SK-N-SH treated with all-trans-retinoic acid at 6 μM for 48 hours (cell line): Measurements from ENCODE around the gene DENND1B.

Experiments used
- ATAC-seq: fragments of 200-7000 bp; cut with Tn5 transposase; 3 replicates; pipeline ENCODE4 v1.9.1; 2020; ENCODE audit warnings: mild to moderate bottlenecking, moderate library complexity
- ARNTL ChIP-seq: fragments of 450-650 bp; formaldehyde crosslinking; IDR thresholded peaks from 2 replicates; pipeline ENCODE4 v1.5.0; 2020; ENCODE audit warnings: low read depth, mild to moderate bottlenecking, moderate library complexity, borderline replicate concordance
- BACH2 ChIP-seq: fragments of 250-450 bp; sonication (Bioruptor Pico); IDR thresholded peaks from 2 replicates; pipeline ENCODE4 v1.9.0; 2021; ENCODE audit warnings: mild to moderate bottlenecking, borderline replicate concordance
- CSDC2 ChIP-seq: fragments of 250-450 bp; sonication (Bioruptor Pico); IDR thresholded peaks from 2 replicates; pipeline ENCODE4 v1.5.0; 2020; ENCODE audit warnings: mild to moderate bottlenecking, moderate library complexity
- ESRRG ChIP-seq: fragments of 250-450 bp; sonication (Bioruptor Pico); IDR thresholded peaks from 2 replicates; pipeline ENCODE4 v1.6.1; 2021; ENCODE audit warnings: mild to moderate bottlenecking
- OSR1 ChIP-seq: fragments of 250-450 bp; sonication (Bioruptor Pico); IDR thresholded peaks from 2 replicates; pipeline ENCODE4 v1.8.0; 2022; ENCODE audit warnings: moderate library complexity, mild to moderate bottlenecking, inconsistent platforms
- PPARA ChIP-seq: fragments of 250-450 bp; sonication (Bioruptor Pico); IDR thresholded peaks from 2 replicates; pipeline ENCODE4 v1.5.0; 2020; ENCODE audit warnings: mild to moderate bottlenecking, borderline replicate concordance
- RARB ChIP-seq: fragments of 250-450 bp; sonication (Bioruptor Pico); IDR thresholded peaks from 2 replicates; pipeline ENCODE4 v1.8.0; 2021; ENCODE audit warnings: mild to moderate bottlenecking, moderate library complexity
- SNAI2 ChIP-seq: fragments of 250-450 bp; sonication (Bioruptor Pico); IDR thresholded peaks from 2 replicates; pipeline ENCODE4 v1.5.0; 2020; ENCODE audit warnings: mild to moderate bottlenecking, moderate library complexity
- TCF4 ChIP-seq: fragments of 250-450 bp; sonication (Bioruptor Pico); IDR thresholded peaks from 2 replicates; pipeline ENCODE4 v1.8.0; 2021; ENCODE audit warnings: mild to moderate bottlenecking, moderate library complexity, borderline replicate concordance
- TOX ChIP-seq: fragments of 250-450 bp; sonication (Bioruptor Pico); IDR thresholded peaks from 2 replicates; pipeline ENCODE4 v1.8.0; 2021; ENCODE audit warnings: mild to moderate bottlenecking, moderate library complexity, borderline replicate concordance
- ZC3H10 ChIP-seq: fragments of 250-450 bp; sonication (Bioruptor Pico); IDR thresholded peaks from 2 replicates; pipeline ENCODE4 v1.5.1; 2021; ENCODE audit warnings: mild to moderate bottlenecking, moderate library complexity
- ZFP3 ChIP-seq: fragments of 250-450 bp; sonication (Bioruptor Pico); IDR thresholded peaks from 2 replicates; pipeline ENCODE4 v1.5.0; 2020; ENCODE audit warnings: mild to moderate bottlenecking, moderate library complexity
- ZFP30 ChIP-seq: fragments of 450-650 bp; formaldehyde crosslinking; IDR thresholded peaks from 2 replicates; pipeline ENCODE4 v1.5.0; 2022; ENCODE audit warnings: mild to moderate bottlenecking, moderate library complexity
- ZNF565 ChIP-seq: fragments of 450-650 bp; formaldehyde crosslinking; conservative IDR thresholded peaks from 2 replicates; pipeline ENCODE4 v1.5.0; 2020; ENCODE audit warnings: low read depth, mild to moderate bottlenecking, moderate library complexity
- ZNF70 ChIP-seq: fragments of 450-650 bp; formaldehyde crosslinking; IDR thresholded peaks from 2 replicates; pipeline ENCODE4 v1.5.0; 2020; ENCODE audit warnings: mild to moderate bottlenecking, moderate library complexity
- ZNF8 ChIP-seq: fragments of 450-650 bp; formaldehyde crosslinking; IDR thresholded peaks from 2 replicates; pipeline ENCODE4 v1.5.0; 2020; ENCODE audit warnings: mild to moderate bottlenecking, moderate library complexity
- TF ChIP-seq, protein P1 (sequence below): fragments of 250-450 bp; sonication (Bioruptor Pico); IDR thresholded peaks from 2 replicates; pipeline ENCODE4 v1.5.0; 2020; ENCODE audit warnings: mild to moderate bottlenecking, moderate library complexity
- TF ChIP-seq, protein P2 (sequence below): fragments of 250-450 bp; sonication (Bioruptor Pico); IDR thresholded peaks from 2 replicates; pipeline ENCODE4 v1.8.0; 2021; ENCODE audit warnings: low read depth, mild to moderate bottlenecking, moderate library complexity, borderline replicate concordance
- TF ChIP-seq, protein P3 (sequence below): fragments of 250-450 bp; sonication (Bioruptor Pico); IDR thresholded peaks from 2 replicates; pipeline ENCODE4 v1.8.0; 2020; ENCODE audit warnings: mild to moderate bottlenecking, moderate library complexity, borderline replicate concordance
- TF ChIP-seq, protein P4 (sequence below): fragments of 250-450 bp; sonication (Bioruptor Pico); IDR thresholded peaks from 2 replicates; pipeline ENCODE4 v1.5.1; 2020; ENCODE audit warnings: low read depth, mild to moderate bottlenecking, moderate library complexity
- TF ChIP-seq, protein P5 (sequence below): fragments of 250-450 bp; sonication (Bioruptor Pico); IDR thresholded peaks from 2 replicates; pipeline ENCODE4 v1.5.1; 2021; ENCODE audit warnings: mild to moderate bottlenecking, moderate library complexity

Gene DENND1B

DNA sequence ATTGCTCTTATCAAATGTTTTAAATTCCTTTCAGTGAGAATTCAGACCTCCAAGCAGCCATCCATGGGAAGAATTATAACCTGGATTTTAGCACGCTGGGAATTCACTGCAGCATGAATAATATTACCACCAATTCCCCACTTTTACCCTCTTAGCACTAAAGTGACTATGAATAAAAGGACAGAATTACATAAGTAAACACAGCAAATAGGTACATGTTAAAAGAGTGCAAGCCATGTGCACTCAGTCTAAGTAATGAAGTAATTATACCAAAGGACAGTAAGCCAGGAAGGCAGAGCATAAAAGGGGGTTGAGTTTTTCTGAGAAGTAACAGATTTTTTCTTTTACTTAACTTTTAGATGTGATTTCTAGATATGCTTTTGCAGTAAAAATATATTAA, 176.3 kb downstream of the DENND1B start:
- ATAC-seq, result no peak
- TF ChIP-seq TCF4 (CRISPR knock-in tag), result no peak
- TF ChIP-seq ARNTL (CRISPR knock-in tag), result no peak
- TF ChIP-seq RARB (CRISPR knock-in tag), result no peak
- TF ChIP-seq, all 23 proteins: peak for 0

DNA sequence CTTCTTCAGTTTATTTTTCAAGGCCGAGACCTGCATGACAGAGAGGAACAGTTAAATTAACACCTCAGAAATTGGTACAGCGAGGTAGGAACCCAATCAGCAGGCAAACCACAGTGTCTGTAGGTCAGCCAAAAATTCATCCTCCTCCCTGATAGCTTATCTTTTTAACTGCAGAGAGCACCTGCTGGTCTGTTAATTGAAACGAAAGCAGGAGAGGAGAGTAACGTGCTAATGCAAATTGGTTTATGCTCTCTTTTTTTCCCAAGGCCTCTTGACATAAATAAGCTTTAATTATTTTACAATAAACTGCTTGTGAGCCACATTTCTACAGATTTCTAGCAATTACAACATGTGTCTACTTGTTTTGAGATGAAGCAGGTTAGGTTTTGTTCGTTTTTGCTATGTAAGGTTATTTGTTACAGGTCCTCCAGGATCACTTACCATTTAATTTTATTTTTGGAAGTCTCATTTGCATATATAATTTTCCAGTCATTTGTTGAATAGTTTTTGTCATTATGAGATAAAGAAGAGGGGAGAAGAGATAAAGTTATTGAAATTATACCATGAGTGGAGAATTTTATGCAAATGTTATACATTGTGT, 179.9 kb downstream of the DENND1B start:
- ATAC-seq, result no peak
- TF ChIP-seq, protein P1, sequence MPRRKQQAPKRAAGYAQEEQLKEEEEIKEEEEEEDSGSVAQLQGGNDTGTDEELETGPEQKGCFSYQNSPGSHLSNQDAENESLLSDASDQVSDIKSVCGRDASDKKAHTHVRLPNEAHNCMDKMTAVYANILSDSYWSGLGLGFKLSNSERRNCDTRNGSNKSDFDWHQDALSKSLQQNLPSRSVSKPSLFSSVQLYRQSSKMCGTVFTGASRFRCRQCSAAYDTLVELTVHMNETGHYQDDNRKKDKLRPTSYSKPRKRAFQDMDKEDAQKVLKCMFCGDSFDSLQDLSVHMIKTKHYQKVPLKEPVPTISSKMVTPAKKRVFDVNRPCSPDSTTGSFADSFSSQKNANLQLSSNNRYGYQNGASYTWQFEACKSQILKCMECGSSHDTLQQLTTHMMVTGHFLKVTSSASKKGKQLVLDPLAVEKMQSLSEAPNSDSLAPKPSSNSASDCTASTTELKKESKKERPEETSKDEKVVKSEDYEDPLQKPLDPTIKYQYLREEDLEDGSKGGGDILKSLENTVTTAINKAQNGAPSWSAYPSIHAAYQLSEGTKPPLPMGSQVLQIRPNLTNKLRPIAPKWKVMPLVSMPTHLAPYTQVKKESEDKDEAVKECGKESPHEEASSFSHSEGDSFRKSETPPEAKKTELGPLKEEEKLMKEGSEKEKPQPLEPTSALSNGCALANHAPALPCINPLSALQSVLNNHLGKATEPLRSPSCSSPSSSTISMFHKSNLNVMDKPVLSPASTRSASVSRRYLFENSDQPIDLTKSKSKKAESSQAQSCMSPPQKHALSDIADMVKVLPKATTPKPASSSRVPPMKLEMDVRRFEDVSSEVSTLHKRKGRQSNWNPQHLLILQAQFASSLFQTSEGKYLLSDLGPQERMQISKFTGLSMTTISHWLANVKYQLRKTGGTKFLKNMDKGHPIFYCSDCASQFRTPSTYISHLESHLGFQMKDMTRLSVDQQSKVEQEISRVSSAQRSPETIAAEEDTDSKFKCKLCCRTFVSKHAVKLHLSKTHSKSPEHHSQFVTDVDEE, result no peak
- TF ChIP-seq, protein P2, sequence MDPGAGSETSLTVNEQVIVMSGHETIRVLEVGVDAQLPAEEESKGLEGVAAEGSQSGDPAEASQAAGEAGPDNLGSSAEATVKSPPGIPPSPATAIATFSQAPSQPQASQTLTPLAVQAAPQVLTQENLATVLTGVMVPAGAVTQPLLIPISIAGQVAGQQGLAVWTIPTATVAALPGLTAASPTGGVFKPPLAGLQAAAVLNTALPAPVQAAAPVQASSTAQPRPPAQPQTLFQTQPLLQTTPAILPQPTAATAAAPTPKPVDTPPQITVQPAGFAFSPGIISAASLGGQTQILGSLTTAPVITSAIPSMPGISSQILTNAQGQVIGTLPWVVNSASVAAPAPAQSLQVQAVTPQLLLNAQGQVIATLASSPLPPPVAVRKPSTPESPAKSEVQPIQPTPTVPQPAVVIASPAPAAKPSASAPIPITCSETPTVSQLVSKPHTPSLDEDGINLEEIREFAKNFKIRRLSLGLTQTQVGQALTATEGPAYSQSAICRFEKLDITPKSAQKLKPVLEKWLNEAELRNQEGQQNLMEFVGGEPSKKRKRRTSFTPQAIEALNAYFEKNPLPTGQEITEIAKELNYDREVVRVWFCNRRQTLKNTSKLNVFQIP (CRISPR knock-in tag), result no peak
- TF ChIP-seq ZFP30 (no peak), ZFP3 (CRISPR knock-in tag) (no peak), SNAI2 (no peak), BACH2 (CRISPR knock-in tag) (no peak), ZNF70 (CRISPR knock-in tag) (no peak), PPARA (CRISPR knock-in tag) (no peak), TCF4 (CRISPR knock-in tag) (no peak), ZC3H10 (no peak), RARB (CRISPR knock-in tag) (no peak), CSDC2 (CRISPR knock-in tag) (no peak), OSR1 (CRISPR knock-in tag) (no peak), ESRRG (CRISPR knock-in tag) (no peak)
- TF ChIP-seq, protein P3, sequence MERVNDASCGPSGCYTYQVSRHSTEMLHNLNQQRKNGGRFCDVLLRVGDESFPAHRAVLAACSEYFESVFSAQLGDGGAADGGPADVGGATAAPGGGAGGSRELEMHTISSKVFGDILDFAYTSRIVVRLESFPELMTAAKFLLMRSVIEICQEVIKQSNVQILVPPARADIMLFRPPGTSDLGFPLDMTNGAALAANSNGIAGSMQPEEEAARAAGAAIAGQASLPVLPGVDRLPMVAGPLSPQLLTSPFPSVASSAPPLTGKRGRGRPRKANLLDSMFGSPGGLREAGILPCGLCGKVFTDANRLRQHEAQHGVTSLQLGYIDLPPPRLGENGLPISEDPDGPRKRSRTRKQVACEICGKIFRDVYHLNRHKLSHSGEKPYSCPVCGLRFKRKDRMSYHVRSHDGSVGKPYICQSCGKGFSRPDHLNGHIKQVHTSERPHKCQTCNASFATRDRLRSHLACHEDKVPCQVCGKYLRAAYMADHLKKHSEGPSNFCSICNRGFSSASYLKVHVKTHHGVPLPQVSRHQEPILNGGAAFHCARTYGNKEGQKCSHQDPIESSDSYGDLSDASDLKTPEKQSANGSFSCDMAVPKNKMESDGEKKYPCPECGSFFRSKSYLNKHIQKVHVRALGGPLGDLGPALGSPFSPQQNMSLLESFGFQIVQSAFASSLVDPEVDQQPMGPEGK (CRISPR knock-in tag), result no peak

DNA sequence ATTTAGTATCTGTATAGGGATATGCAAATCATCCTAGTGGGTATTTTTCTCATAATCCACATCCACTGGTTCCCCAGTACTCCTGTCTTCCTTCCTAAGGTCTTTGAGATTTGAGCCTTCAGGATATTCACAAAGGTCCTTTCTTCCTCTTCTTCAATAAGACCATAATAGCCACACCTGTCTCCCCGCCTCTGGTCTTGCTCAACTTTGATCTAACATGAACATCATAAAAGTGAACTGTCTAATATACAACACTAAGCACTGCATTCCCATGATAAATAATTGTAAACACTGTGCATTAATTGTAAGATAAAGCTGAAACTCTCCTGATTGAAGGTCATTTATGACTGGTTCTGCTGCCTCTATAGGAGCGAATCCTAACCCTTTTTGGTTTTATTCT, 184.6 kb downstream of the DENND1B start:
- no peak for ATAC-seq
- no peak for TF ChIP-seq ZNF8 (CRISPR knock-in tag)
- TF ChIP-seq, protein P4, sequence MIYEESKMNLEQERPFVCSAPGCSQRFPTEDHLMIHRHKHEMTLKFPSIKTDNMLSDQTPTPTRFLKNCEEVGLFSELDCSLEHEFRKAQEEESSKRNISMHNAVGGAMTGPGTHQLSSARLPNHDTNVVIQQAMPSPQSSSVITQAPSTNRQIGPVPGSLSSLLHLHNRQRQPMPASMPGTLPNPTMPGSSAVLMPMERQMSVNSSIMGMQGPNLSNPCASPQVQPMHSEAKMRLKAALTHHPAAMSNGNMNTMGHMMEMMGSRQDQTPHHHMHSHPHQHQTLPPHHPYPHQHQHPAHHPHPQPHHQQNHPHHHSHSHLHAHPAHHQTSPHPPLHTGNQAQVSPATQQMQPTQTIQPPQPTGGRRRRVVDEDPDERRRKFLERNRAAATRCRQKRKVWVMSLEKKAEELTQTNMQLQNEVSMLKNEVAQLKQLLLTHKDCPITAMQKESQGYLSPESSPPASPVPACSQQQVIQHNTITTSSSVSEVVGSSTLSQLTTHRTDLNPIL (CRISPR knock-in tag), result no peak
- TF ChIP-seq, protein P3 (CRISPR knock-in tag), result no peak
- TF ChIP-seq TCF4 (CRISPR knock-in tag), result no peak
- TF ChIP-seq, protein P5, sequence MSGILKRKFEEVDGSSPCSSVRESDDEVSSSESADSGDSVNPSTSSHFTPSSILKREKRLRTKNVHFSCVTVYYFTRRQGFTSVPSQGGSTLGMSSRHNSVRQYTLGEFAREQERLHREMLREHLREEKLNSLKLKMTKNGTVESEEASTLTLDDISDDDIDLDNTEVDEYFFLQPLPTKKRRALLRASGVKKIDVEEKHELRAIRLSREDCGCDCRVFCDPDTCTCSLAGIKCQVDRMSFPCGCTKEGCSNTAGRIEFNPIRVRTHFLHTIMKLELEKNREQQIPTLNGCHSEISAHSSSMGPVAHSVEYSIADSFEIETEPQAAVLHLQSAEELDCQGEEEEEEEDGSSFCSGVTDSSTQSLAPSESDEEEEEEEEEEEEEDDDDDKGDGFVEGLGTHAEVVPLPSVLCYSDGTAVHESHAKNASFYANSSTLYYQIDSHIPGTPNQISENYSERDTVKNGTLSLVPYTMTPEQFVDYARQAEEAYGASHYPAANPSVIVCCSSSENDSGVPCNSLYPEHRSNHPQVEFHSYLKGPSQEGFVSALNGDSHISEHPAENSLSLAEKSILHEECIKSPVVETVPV, result no peak
- TF ChIP-seq SNAI2, result no peak
- no peak for TF ChIP-seq CSDC2 (CRISPR knock-in tag)
- no peak for TF ChIP-seq ZNF565
- TF ChIP-seq, protein P2 (CRISPR knock-in tag), result no peak
- no peak for TF ChIP-seq OSR1 (CRISPR knock-in tag)
- TF ChIP-seq ZNF70 (CRISPR knock-in tag), result no peak
- TF ChIP-seq TOX (CRISPR knock-in tag), result no peak
- no peak for TF ChIP-seq ARNTL (CRISPR knock-in tag)
- TF ChIP-seq PPARA (CRISPR knock-in tag), result no peak
- TF ChIP-seq ZC3H10, result no peak
